GM21529 (cell line): ENCODE measurements around the gene DENND1A.
"Not testable (repeated sequence)": the region's sequence is repeated elsewhere in the genome, so short reads cannot be mapped to it uniquely, and the experiment has no call there.

Experiments used
- ATAC-seq: cut with Tn5 transposase; IDR thresholded peaks from one replicate; pipeline ENCODE4 v1.9.1; 2021; ENCODE audit not compliant: unreplicated experiment

The DENND1A gene

DNA sequence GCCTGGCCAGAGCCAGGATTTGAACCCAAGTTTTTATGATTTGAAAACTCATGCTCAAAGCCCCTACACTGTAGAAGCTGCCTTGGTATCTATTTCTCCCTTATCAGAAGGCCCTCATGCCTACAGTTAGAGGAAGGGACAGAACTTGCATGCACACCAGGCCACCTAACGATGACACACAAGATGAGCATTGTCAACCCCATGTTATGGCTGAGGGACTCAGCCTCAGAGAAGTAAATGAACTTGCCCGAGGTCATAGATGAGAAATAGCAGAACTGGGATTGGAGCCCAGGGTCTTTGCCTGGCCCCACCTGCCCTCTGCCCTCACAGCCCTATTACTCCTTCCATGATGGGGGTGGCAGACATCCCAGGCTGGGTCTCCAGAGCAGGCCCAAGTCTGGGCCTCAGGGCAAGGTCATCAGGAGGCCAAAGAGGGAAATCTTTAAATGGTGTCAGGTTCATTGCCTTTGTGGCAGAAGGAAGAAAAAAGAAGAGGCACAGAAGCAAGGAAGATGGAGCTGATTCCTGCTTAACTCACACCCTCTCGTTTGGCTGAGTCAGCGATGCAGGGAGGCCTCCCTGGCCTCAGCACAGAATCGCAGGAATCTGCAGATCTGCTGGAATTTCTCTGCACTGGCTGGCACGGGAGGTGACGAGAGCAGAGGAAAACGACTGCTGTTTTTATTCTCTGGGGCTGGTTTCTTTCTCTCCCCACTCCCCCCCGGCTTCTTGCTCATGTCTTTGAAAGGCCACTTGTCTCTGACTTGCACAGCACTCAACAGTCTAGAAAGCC, 594.5 kb downstream of the DENND1A start:
- ATAC-seq, result no peak

DNA sequence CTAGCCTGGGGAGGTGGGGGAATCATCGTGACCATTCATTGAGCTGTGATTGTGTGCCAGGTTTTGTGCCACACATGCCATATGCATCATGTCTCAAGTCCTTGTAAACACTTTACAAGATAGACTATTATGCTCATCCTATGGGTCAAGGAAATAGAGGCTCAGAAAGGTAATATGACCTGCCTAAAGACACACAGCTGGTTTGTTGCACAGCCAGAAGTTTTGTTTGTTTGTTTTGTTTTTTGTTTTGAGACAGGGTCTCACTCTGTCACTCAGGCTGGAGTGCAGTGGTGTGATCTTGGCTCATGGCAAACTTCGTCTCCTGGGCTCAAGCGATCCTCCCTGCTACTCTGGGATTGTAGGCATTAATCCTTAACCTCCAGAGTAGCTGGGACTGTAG, 595.3 kb downstream of the DENND1A start:
- no peak for ATAC-seq

DNA sequence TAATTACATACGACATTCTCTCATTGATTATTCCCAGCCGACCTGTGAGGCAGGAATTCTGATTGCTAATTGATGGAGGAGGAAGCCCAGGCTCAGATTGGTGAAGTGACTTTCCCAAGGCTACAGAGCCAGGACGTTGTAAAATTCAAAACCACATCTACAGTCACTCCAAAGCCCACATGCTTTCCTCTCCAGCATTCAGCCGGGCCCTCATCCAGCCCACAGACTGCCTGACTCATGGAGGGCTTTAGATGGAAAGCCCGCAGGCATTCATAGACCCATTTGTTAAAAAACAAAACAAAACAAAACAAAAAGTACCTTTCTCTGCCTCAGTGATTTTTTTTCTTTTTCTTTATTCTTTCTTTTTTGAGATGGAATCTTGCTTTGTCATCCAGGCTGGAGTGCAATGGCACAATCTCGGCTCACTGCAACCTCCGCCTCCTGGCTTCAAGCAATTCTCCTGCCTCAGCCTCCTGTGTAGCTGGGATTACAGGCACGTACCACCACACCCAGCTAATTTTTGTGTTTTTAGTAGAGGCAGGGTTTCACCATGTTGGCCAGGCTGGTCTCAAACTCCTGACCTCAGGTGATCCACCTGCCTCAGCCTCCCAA, 596.8 kb downstream of the DENND1A start:
- ATAC-seq, result not testable (repeated sequence)

DNA sequence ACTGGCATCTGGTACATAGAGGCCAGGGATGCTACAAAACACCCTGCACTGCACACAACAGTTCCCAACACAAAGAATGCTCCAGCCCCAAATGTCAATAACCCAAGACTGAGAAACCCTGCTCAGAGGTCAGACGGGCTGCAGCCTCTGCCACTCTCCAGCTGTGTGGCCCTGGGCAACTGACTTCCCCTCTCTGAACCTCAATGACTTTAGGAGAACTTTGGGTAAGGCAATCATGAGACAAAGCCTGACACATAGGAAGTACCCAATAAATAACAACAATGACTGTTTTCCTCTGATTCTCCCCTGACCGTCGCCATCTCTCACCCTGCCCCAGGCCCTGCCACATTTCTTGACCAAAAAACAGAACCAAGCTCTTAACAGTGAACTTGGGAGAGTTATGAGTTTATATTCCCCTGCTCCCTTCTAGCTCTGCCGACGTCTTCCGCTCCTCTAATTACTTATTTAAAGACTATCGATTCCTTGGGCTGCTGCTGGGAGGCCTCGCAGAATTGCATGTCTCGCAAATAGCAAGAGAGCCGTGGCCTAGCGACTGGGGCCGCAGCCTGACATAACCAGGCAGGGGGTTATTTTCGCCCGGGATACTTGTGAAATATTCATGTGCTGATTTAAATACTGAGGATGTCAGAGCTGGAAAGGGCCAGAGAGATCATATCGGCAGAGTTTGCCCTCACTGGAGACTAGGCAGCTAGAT, 598.4 kb downstream of the DENND1A start:
- ATAC-seq, result no peak
